Loucy (cell line): ENCODE measurements around the gene STIP1.

Experiments used
- H2AFZ ChIP-seq: fragments of 200-600 bp; sonication (generic); 2 replicates; pipeline ENCODE4 v1.6.0; 2016; ENCODE audit warnings: antibody characterized with exemption, mild to moderate bottlenecking, low read length, moderate library complexity
- H3F3A ChIP-seq: fragments of 200-600 bp; 2 replicates; pipeline ENCODE4 v1.6.0; 2016; ENCODE audit warnings: antibody characterized with exemption, low read depth, mild to moderate bottlenecking
- H3K27me3 ChIP-seq: fragments of 200-600 bp; sonication (generic); 2 replicates; pipeline ENCODE4 v1.6.1; 2014; ENCODE audit warnings: low read length, mild to moderate bottlenecking; ENCODE audit not compliant: insufficient read depth, poor library complexity, severe bottlenecking
- H3K36me3 ChIP-seq: fragments of 200-600 bp; sonication (generic); 2 replicates; pipeline ENCODE4 v1.6.1; 2016; ENCODE audit warnings: low read length; ENCODE audit not compliant: insufficient read depth
- H3K4me1 ChIP-seq: fragments of 200-600 bp; sonication (generic); 2 replicates; pipeline ENCODE4 v1.5.1; 2014; ENCODE audit warnings: low read length, mild to moderate bottlenecking; ENCODE audit not compliant: insufficient read depth, poor library complexity, severe bottlenecking
- H3K4me2 ChIP-seq: fragments of 200-600 bp; sonication (generic); 2 replicates; pipeline ENCODE4 v1.6.0; 2014; ENCODE audit warnings: antibody characterized with exemption, low read length, low read depth, mild to moderate bottlenecking; ENCODE audit not compliant: poor library complexity, severe bottlenecking
- H3K4me3 ChIP-seq: fragments of 200-600 bp; sonication (generic); 2 replicates; pipeline ENCODE4 v1.5.1; 2014; ENCODE audit warnings: low read length, mild to moderate bottlenecking, mixed read lengths; ENCODE audit not compliant: poor library complexity, severe bottlenecking
- H3K79me2 ChIP-seq: fragments of 200-600 bp; sonication (generic); 2 replicates; pipeline ENCODE4 v1.6.1; 2014; ENCODE audit warnings: low read length; ENCODE audit not compliant: insufficient read depth
- H3K9ac ChIP-seq: fragments of 200-600 bp; sonication (generic); 2 replicates; pipeline ENCODE4 v1.6.0; 2014; ENCODE audit warnings: mild to moderate bottlenecking, low read depth, low read length, moderate library complexity; ENCODE audit not compliant: poor library complexity, severe bottlenecking
- H3K9me2 ChIP-seq: fragments of 200-600 bp; sonication (generic); replicated peaks from 2 replicates; pipeline ENCODE4 v1.6.1; 2016; ENCODE audit warnings: low read depth, low read length, mixed read lengths
- H3K9me3 ChIP-seq: fragments of 200-600 bp; sonication (generic); 2 replicates; pipeline ENCODE4 v1.6.1; 2014; ENCODE audit warnings: mild to moderate bottlenecking, antibody characterized with exemption, low read length, low read depth; ENCODE audit not compliant: insufficient read depth
- H4K20me1 ChIP-seq: fragments of 200-600 bp; sonication (generic); 2 replicates; pipeline ENCODE4 v1.6.0; 2014; ENCODE audit warnings: antibody characterized with exemption, low read length, mild to moderate bottlenecking; ENCODE audit not compliant: insufficient read depth, poor library complexity, severe bottlenecking
- CTCF ChIP-seq: fragments of 200-600 bp; sonication (generic); conservative IDR thresholded peaks from 2 replicates; pipeline ENCODE4 v1.5.1; 2014; ENCODE audit warnings: mild to moderate bottlenecking, antibody characterized with exemption, low read length
- EZH2phosphoT487 ChIP-seq: fragments of 200-600 bp; IDR thresholded peaks from 2 replicates; pipeline ENCODE4 v1.6.1; 2018; ENCODE audit warnings: antibody characterized with exemption, mild to moderate bottlenecking, moderate library complexity, borderline replicate concordance

STIP1 gene

GRCh38 chr11:64232967-64233315 lies 47.0 kb downstream of the STIP1 start:
- Histone ChIP-seq H3F3A (peaks cover 6% of the 10 kb centered on the region; the same call in 1 of the 2 replicates), H3K4me2 (no peak overlapping the region), H3K9me2 (no peaks in the 10 kb centered on the region), H3K79me2 (peaks cover 28% of the 10 kb centered on the region; the same call in 1 of the 2 replicates), H3K27me3 (no peaks in the 10 kb centered on the region), H4K20me1 (peaks cover 21% of the 10 kb centered on the region), H3K4me1 (peaks cover 16% of the 10 kb centered on the region), H3K36me3 (no peaks in the 10 kb centered on the region), H3K4me3 (no peak overlapping the region), H2AFZ (no peak overlapping the region), H3K9ac (no peak overlapping the region), H3K9me3 (no peaks in the 10 kb centered on the region)
- no peak for TF ChIP-seq CTCF
- no peak for TF ChIP-seq EZH2phosphoT487

GRCh38 chr11:64233913-64234586 lies 48.1 kb downstream of the STIP1 start, which contains the start of gene VEGFB:
VEGFB (plus strand) TSS chr11:64234584; CDS start chr11:64234834, 250 bp downstream.
- H3K9ac ChIP-seq: peak within 1 kb of the TSS; percentile 66
- H3K36me3 ChIP-seq: no peaks in the 10 kb centered on the region; the same call in 1 of the 2 replicates
- no peaks in the 10 kb centered on the region for H3K9me3 ChIP-seq
- H2AFZ ChIP-seq: no peak within 1 kb of the TSS
- H3F3A ChIP-seq: peaks cover 6% of the 10 kb centered on the region; the same call in 1 of the 2 replicates
- H4K20me1 ChIP-seq: peaks cover 17% of the 10 kb centered on the region
- no peaks in the 10 kb centered on the region for H3K9me2 ChIP-seq
- H3K27me3 ChIP-seq: no peaks in the 10 kb centered on the region
- peak within 1 kb of the TSS; percentile 77 for H3K4me3 ChIP-seq
- H3K4me2 ChIP-seq: peak within 1 kb of the TSS; percentile 83
- peaks cover 16% of the 10 kb centered on the region for H3K4me1 ChIP-seq
- H3K79me2 ChIP-seq: peaks cover 23% of the 10 kb centered on the region; the same call in 1 of the 2 replicates
- TF ChIP-seq CTCF (no peak), EZH2phosphoT487 (no peak)

- Histone ChIP-seq H4K20me1 (peaks cover 14% of the 10 kb centered on the region), H3K4me2 (peak overlapping the region; percentile 83), H3K9me2 (no peaks in the 10 kb centered on the region), H3K27me3 (no peaks in the 10 kb centered on the region), H3K79me2 (peaks cover 17% of the 10 kb centered on the region; the same call in 1 of the 2 replicates), H3F3A (peaks cover 6% of the 10 kb centered on the region; the same call in 1 of the 2 replicates), H3K36me3 (no peaks in the 10 kb centered on the region; the same call in 1 of the 2 replicates), H3K9ac (peak overlapping the region; percentile 66), H3K4me3 (peak overlapping the region; percentile 77), H2AFZ (no peak overlapping the region), H3K9me3 (no peaks in the 10 kb centered on the region), H3K4me1 (peaks cover 17% of the 10 kb centered on the region)
- TF ChIP-seq CTCF (no peak), EZH2phosphoT487 (no peak)
These were observed 48.8 kb downstream of the STIP1 start for GRCh38 chr11:64234647-64235379.
